OCI-LY3 (cell line): ENCODE measurements around the gene TLCD1.
A peak's percentile ranks its signal among the peaks of the same experiment; 100 is the strongest.

Source experiments
- H2AFZ ChIP-seq: fragments of 200-600, 300-600 bp; shearing (Covaris generic); 2 replicates; pipeline ENCODE4 v1.6.0; 2014; ENCODE audit warnings: antibody characterized with exemption, low read depth, low read length
- H3K27ac ChIP-seq: fragments of 200-600, 300-600 bp; sonication (generic); 2 replicates; pipeline ENCODE4 v1.5.1; 2014; ENCODE audit warnings: mild to moderate bottlenecking, low read length, moderate library complexity, mixed read lengths
- H3K27me3 ChIP-seq: fragments of 200-600, 300-600 bp; sonication (generic); 2 replicates; pipeline ENCODE4 v1.6.1; 2014; ENCODE audit warnings: low read depth, low read length, mixed read lengths
- H3K36me3 ChIP-seq: fragments of 200-600, 300-600 bp; sonication (generic); replicated peaks from 2 replicates; pipeline ENCODE3; 2014; ENCODE audit warnings: low read depth, low read length, mixed read lengths
- H3K4me1 ChIP-seq: fragments of 300-600, 200-600 bp; sonication (generic); 2 replicates; pipeline ENCODE4 v1.6.1; 2014; ENCODE audit warnings: low read length, mixed read lengths
- H3K4me2 ChIP-seq: fragments of 200-600, 300-600 bp; sonication (generic); 2 replicates; pipeline ENCODE4 v1.6.1; 2014; ENCODE audit warnings: low read length, mixed read lengths
- H3K4me3 ChIP-seq: fragments of 300-600, 200-600 bp; sonication (generic); 2 replicates; pipeline ENCODE4 v1.5.1; 2014; ENCODE audit warnings: antibody characterized with exemption, mild to moderate bottlenecking, low read length, moderate library complexity
- H3K79me2 ChIP-seq: fragments of 300-600, 200-600 bp; shearing (Covaris generic); 2 replicates; pipeline ENCODE4 v1.6.1; 2014; ENCODE audit warnings: mild to moderate bottlenecking, low read length, mixed read lengths
- H3K9ac ChIP-seq: fragments of 300-600, 200-600 bp; shearing (Covaris generic); 2 replicates; pipeline ENCODE4 v1.6.0; 2014; ENCODE audit warnings: mild to moderate bottlenecking, low read length, moderate library complexity
- H3K9me3 ChIP-seq: fragments of 200-600, 300-600 bp; shearing (Covaris generic); 2 replicates; pipeline ENCODE4 v1.6.1; 2014; ENCODE audit warnings: low read length, mixed read lengths; ENCODE audit not compliant: insufficient read depth
- H4K20me1 ChIP-seq: fragments of 200-600, 300-600 bp; sonication (generic); 2 replicates; pipeline ENCODE4 v1.6.1; 2016; ENCODE audit warnings: low read length, mixed read lengths; ENCODE audit not compliant: insufficient read depth
- CTCF ChIP-seq: fragments of 200-600, 300-600 bp; sonication (generic); IDR thresholded peaks from 2 replicates; pipeline ENCODE4 v1.5.1; 2014; ENCODE audit warnings: antibody characterized with exemption, low read length, low read depth
- EZH2phosphoT487 ChIP-seq: fragments of 200-600 bp; shearing (Covaris generic); IDR thresholded peaks from 2 replicates; pipeline ENCODE4 v1.6.1; 2018; ENCODE audit warnings: antibody characterized with exemption, mixed run types, low read depth

TLCD1 gene

GRCh38 chr17:28746611-28747050 is 20.6 kb upstream of the TLCD1 start:
- Histone ChIP-seq H2AFZ (no peak overlapping the region), H3K27ac (peak overlapping the region; percentile 94), H3K36me3 (peaks cover 69% of the 10 kb centered on the region), H3K9me3 (no peaks in the 10 kb centered on the region), H4K20me1 (peaks cover 67% of the 10 kb centered on the region), H3K79me2 (peaks cover 91% of the 10 kb centered on the region), H3K4me3 (peak overlapping the region; percentile 99), H3K4me1 (peaks cover 73% of the 10 kb centered on the region), H3K9ac (peak overlapping the region; percentile 100), H3K27me3 (no peaks in the 10 kb centered on the region), H3K4me2 (peak overlapping the region; percentile 100)
- no peak for TF ChIP-seq CTCF
- TF ChIP-seq EZH2phosphoT487: no peak

GRCh38 chr17:28745786-28746411 is 19.9 kb upstream of the TLCD1 start:
- peak overlapping the region; percentile 99 for H3K4me3 ChIP-seq
- peak overlapping the region; percentile 100 for H3K9ac ChIP-seq
- no peaks in the 10 kb centered on the region for H3K27me3 ChIP-seq
- H3K27ac ChIP-seq: peak overlapping the region; percentile 94
- peaks cover 77% of the 10 kb centered on the region for H3K4me1 ChIP-seq
- H2AFZ ChIP-seq: no peak overlapping the region
- H4K20me1 ChIP-seq: peaks cover 62% of the 10 kb centered on the region
- H3K79me2 ChIP-seq: peaks cover 84% of the 10 kb centered on the region
- H3K4me2 ChIP-seq: peak overlapping the region; percentile 100
- TF ChIP-seq EZH2phosphoT487 (no peak), CTCF (no peak)
- peaks cover 64% of the 10 kb centered on the region for H3K36me3 ChIP-seq
- no peaks in the 10 kb centered on the region for H3K9me3 ChIP-seq

- peaks cover 64% of the 10 kb centered on the region for H3K36me3 ChIP-seq
- H3K27ac ChIP-seq: peak overlapping the region; percentile 94
- H3K4me3 ChIP-seq: peak overlapping the region; percentile 99
- no peak overlapping the region for H2AFZ ChIP-seq
- TF ChIP-seq CTCF (no peak), EZH2phosphoT487 (no peak)
- H3K27me3 ChIP-seq: no peaks in the 10 kb centered on the region
- peaks cover 55% of the 10 kb centered on the region for H4K20me1 ChIP-seq
- H3K9me3 ChIP-seq: no peaks in the 10 kb centered on the region
- peaks cover 77% of the 10 kb centered on the region for H3K79me2 ChIP-seq
- H3K9ac ChIP-seq: peak overlapping the region; percentile 100
- H3K4me2 ChIP-seq: peak overlapping the region; percentile 100
- peaks cover 78% of the 10 kb centered on the region for H3K4me1 ChIP-seq
These were observed 19.1 kb upstream of the TLCD1 start for GRCh38 chr17:28744972-28745785.
